ENCODE results near the gene NID1. TPM values are rescaled to one million over a fixed set of nuclear protein-coding genes. Genes with fewer than 3 reads are reported as not detected.

NID1 gene
- total and polyA plus RNA-seq, 10 donors, result 6.8 to 178 (median 81.2) TPM

DNA sequence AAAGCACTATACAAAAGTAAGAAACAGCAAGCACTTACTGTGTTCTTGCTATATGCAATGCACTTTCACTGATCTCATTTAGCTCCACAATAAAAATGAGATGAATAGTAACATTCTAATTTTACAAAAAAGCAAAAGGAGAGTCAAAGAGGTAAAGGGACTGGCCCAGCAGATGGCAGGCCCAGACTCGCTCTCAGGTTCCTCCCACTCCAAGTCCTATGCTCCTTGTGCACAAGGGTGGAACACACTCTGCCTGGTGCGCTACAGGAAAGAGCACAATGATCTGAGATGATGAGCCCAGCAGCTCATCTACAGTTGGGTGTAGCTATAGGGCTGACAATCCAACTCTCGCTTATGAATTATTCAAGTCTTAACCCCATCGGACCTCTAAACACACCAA lies 104.1 kb downstream of the NID1 start:
- WGBS, 5 donors, result 90 to 99% (median 94%) methylated on average over 4 of the region's 4 CpGs
- intact Hi-C loops (cut with DNase I; ENCODE audit: low total_unique reads), result no loop called here
- no peak overlapping the region for H3K4me3 ChIP-seq
- no peaks in the 10 kb centered on the region for H3K27me3 ChIP-seq (replicated peaks in 1 of 7)
- TF ChIP-seq POLR2A (IDR thresholded peaks at IDR 0.05) (no peak), POLR2AphosphoS5 (IDR thresholded peaks at IDR 0.05) (no peak)
- TF ChIP-seq, protein P1, sequence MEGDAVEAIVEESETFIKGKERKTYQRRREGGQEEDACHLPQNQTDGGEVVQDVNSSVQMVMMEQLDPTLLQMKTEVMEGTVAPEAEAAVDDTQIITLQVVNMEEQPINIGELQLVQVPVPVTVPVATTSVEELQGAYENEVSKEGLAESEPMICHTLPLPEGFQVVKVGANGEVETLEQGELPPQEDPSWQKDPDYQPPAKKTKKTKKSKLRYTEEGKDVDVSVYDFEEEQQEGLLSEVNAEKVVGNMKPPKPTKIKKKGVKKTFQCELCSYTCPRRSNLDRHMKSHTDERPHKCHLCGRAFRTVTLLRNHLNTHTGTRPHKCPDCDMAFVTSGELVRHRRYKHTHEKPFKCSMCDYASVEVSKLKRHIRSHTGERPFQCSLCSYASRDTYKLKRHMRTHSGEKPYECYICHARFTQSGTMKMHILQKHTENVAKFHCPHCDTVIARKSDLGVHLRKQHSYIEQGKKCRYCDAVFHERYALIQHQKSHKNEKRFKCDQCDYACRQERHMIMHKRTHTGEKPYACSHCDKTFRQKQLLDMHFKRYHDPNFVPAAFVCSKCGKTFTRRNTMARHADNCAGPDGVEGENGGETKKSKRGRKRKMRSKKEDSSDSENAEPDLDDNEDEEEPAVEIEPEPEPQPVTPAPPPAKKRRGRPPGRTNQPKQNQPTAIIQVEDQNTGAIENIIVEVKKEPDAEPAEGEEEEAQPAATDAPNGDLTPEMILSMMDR (IDR thresholded peaks at IDR 0.05 in 8 of 11, conservative IDR thresholded peaks at IDR 0.05 in 3 of 11), result no peak
- H3K9me3 ChIP-seq, result no peaks in the 10 kb centered on the region
- H3K36me3 ChIP-seq, result no peaks in the 10 kb centered on the region
- DNase-seq, result no peak
- H3K27ac ChIP-seq, result no peak overlapping the region
- H3K4me1 ChIP-seq, result peaks cover 0 to 5% (median under 1%) of the 10 kb centered on the region in 6 donors

DNA sequence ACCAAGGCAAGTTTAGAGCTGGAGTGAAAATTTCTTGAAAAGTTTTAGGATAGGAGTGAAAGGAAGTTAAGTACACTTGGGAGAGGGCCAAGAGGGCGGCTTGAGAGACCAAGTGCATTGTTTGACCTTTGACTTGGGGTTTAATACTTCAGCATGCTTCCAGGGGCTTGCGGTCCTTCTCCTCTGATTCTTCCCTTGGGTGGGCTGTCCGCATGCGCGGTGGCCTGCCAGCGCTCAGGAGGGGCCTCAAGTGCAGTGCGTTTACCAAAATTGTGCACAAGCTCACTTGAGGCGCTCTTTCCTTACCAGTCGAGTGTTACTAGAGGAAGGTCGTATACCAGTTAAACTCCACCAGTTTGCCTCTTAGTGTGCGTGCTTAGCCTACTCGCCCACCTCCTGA lies 106.9 kb downstream of the NID1 start:
- no peaks in the 10 kb centered on the region for H3K9me3 ChIP-seq
- H3K27ac ChIP-seq, result no peak overlapping the region
- intact Hi-C loops (cut with DNase I; ENCODE audit: low total_unique reads), result no loop called here
- no peak for DNase-seq
- no peak overlapping the region for H3K4me3 ChIP-seq
- no peaks in the 10 kb centered on the region for H3K36me3 ChIP-seq
- no peaks in the 10 kb centered on the region for H3K27me3 ChIP-seq (replicated peaks in 1 of 7)
- WGBS, 5 donors, result 89 to 97% (median 94%) methylated on average over 12 of the region's 12 CpGs
- peaks cover 22 to 32% (median 27%) of the 10 kb centered on the region in 6 donors for H3K4me1 ChIP-seq
- TF ChIP-seq POLR2AphosphoS5 (IDR thresholded peaks at IDR 0.05), result no peak
- TF ChIP-seq POLR2A (IDR thresholded peaks at IDR 0.05), result no peak
- TF ChIP-seq, protein P1 (IDR thresholded peaks at IDR 0.05 in 8 of 11, conservative IDR thresholded peaks at IDR 0.05 in 3 of 11), result no peak

DNA sequence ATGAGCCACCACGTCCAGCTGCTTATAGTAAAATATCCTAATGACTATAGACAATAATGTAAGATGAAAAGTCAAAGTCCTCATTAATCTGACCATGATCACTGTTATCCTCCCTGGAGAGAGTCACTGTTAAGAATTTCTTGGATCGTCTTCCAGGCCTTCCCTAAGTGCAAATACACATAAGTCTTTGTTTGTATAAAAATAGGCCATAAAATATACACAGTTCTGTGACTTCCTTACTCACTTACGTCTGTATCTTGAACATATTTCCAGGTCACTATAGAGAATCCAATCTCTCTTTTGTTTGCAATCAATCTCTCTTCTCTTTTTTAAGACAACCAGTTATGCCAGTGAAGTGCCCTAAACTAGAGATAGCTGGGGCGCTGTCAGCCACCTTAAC lies 109.1 kb downstream of the NID1 start:
- TF ChIP-seq POLR2A (IDR thresholded peaks at IDR 0.05) (no peak), POLR2AphosphoS5 (IDR thresholded peaks at IDR 0.05) (no peak)
- TF ChIP-seq, protein P1 (IDR thresholded peaks at IDR 0.05 in 8 of 11, conservative IDR thresholded peaks at IDR 0.05 in 3 of 11), result no peak
- WGBS, 5 donors, result 80 to 89% (median 83%) methylated on average over 4 of the region's 4 CpGs
- no peak overlapping the region for H3K4me3 ChIP-seq
- H3K27me3 ChIP-seq (replicated peaks in 1 of 7), result no peaks in the 10 kb centered on the region
- no peak for DNase-seq
- H3K27ac ChIP-seq, result peak overlapping the region in 6 of 8 donors; percentile 72 to 90 (median 82)
- H3K36me3 ChIP-seq, result no peaks in the 10 kb centered on the region
- intact Hi-C loops (cut with DNase I; ENCODE audit: low total_unique reads), result no loop called here
- H3K9me3 ChIP-seq, result no peaks in the 10 kb centered on the region
- H3K4me1 ChIP-seq, result peaks cover 27 to 54% (median 44%) of the 10 kb centered on the region in 6 donors

DNA sequence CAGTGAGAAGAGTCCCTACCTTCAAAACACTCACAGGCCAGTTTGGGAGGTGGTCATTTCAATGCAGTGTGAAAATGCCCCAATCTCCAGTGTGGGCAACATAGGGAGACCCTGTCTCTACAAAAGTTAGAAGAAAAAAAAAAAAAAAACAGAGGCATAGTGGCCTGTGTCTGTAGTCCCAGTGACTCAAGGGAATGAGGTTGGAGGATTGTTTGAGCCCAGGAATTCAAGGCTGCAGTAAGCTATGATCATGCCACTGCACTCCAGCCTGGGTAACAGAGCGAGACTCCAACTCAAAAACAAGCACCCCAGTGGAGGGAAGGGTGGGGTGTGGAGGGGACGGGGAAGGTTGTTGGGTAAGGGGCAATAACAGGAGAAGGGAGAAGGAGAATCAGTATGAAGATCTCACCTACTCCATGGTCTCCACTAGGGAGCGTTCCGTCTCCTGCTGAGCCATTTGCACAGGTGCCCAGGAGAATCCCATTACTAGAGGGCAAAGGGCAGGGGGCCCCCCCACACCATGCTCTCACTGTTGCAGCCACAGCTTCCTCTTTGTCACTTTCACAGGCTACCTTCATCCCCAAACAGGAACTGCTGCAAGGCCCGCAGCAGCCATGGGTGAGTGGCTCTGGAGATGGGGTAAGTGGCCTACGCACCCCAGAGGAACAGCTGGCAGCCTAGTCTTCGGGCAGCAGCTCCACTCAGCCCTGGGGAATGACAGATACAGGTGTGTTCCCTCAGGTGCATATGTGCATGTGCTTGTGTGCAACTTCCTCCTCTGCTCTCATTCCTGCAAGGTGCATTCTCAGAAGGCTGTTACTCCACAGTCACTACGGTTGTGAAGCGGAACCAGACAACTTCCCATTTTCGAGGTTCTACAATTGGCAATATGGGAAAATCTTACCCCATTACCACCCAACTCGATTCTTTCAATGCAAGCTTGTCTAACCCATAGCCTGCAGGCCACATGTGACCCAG lies 110.3 kb downstream of the NID1 start:
- no peaks in the 10 kb centered on the region for H3K27me3 ChIP-seq (replicated peaks in 1 of 7)
- 23 to 50% (median 41%) methylated on average over 10 to 11 of the region's 11 CpGs for WGBS, 5 donors
- no peaks in the 10 kb centered on the region for H3K36me3 ChIP-seq
- H3K27ac ChIP-seq, result peak overlapping the region; percentile 49 to 90 (median 80)
- TF ChIP-seq, protein P1 (IDR thresholded peaks at IDR 0.05 in 8 of 11, conservative IDR thresholded peaks at IDR 0.05 in 3 of 11), result peak in 1 of 11 experiments; percentile 19
- TF ChIP-seq POLR2A (IDR thresholded peaks at IDR 0.05), result no peak
- peak; percentile 78 to 86 (median 86) for TF ChIP-seq POLR2AphosphoS5 (IDR thresholded peaks at IDR 0.05)
- peak; percentile 94 for DNase-seq
- intact Hi-C loops (cut with DNase I; ENCODE audit: low total_unique reads), result no loop called here
- H3K9me3 ChIP-seq, result no peaks in the 10 kb centered on the region
- H3K4me1 ChIP-seq, result peaks cover 27 to 65% (median 46%) of the 10 kb centered on the region in 6 donors
- H3K4me3 ChIP-seq, result peak overlapping the region in 3 of 8 donors; percentile 7 to 40 (median 10)

Measured in spleen (tissue), 11 donors.